Natural killer cell (primary cell): ENCODE results near the gene POFUT2. TPM values are rescaled to one million over a fixed set of nuclear protein-coding genes. Genes with fewer than 3 reads are reported as not detected.

Experiments
- ATAC-seq, 3 donors: fragments of 150-1000 bp in 2 of 3; fragments of 200-7000 bp in 1 of 3; cut with Tn5 transposase; 1 replicate in 1 of 3; 2 replicates in 2 of 3; pipeline ENCODE4 v1.10.0; 2021; ENCODE audit warnings: mild to moderate bottlenecking in 2 of 3, moderate library complexity in 2 of 3
- DNase-seq, 2 donors: peaks; one replicate each; pipeline versions ENCODE4 v3.0.0 to v3.0.0-alpha.2; 2013 to 2021; ENCODE audit warnings: mixed read lengths in 1 of 2
- H3K27ac ChIP-seq: one replicate; pipeline ENCODE4 v1.5.1; 2013; ENCODE audit warnings: mild to moderate bottlenecking, low read length
- H3K27me3 ChIP-seq: one replicate; pipeline ENCODE4 v1.6.1; 2013; ENCODE audit warnings: low read length; ENCODE audit not compliant: control insufficient read depth, insufficient read depth
- H3K36me3 ChIP-seq: one replicate; pipeline ENCODE4 v1.6.1; 2013; ENCODE audit warnings: low read length; ENCODE audit not compliant: control insufficient read depth, insufficient read depth
- H3K4me1 ChIP-seq: one replicate; pipeline ENCODE4 v1.6.1; 2013; ENCODE audit warnings: low read length; ENCODE audit not compliant: control insufficient read depth, insufficient read depth
- H3K4me3 ChIP-seq: one replicate; pipeline ENCODE4 v1.5.1; 2013; ENCODE audit warnings: low read length
- H3K9me3 ChIP-seq: one replicate; pipeline ENCODE4 v1.6.1; 2013; ENCODE audit warnings: low read length; ENCODE audit not compliant: control insufficient read depth, insufficient read depth
- H3K27ac Mint-ChIP-seq, 2 donors: one replicate each; pipeline ENCODE4 v1.8.0; 2022; ENCODE audit warnings: mild to moderate bottlenecking in 2 of 2, mixed read lengths in 2 of 2, moderate library complexity in 1 of 2
- H3K27me3 Mint-ChIP-seq, 2 donors: one replicate each; pipeline ENCODE4 v1.8.0; 2022; ENCODE audit warnings: low read depth in 2 of 2, mixed read lengths in 2 of 2
- H3K36me3 Mint-ChIP-seq: one replicate; pipeline ENCODE4 v1.8.0; 2022; ENCODE audit warnings: mixed read lengths
- H3K4me1 Mint-ChIP-seq, 2 donors: one replicate each; pipeline ENCODE4 v1.8.0; 2022; ENCODE audit warnings: mixed read lengths in 2 of 2
- H3K4me3 Mint-ChIP-seq: one replicate; pipeline ENCODE4 v1.8.0; 2022; ENCODE audit warnings: mild to moderate bottlenecking, moderate library complexity, mixed read lengths
- H3K9me3 Mint-ChIP-seq, 2 donors: one replicate each; pipeline ENCODE4 v1.8.0; 2022; ENCODE audit warnings: mixed read lengths in 2 of 2
- CTCF ChIP-seq: fragments of 200-600 bp; IDR thresholded peaks from one replicate; pipeline ENCODE4 v1.8.0; 2022; ENCODE audit warnings: antibody characterized with exemption
- WGBS: methylation state at CpG from one replicate; pipeline ENCODE4 v1.1.7; 2013; ENCODE audit warnings: missing lambda C conversion rate; ENCODE audit not compliant: insufficient coverage; 5-methylcytosine and 5-hydroxymethylcytosine counted together
- intact Hi-C: fragments of 100-400 bp; cut with micrococcal nuclease; formaldehyde crosslinking; loops from one replicate; pipeline ENCODE4 v1.14.2; 2022
- total RNA-seq, 4 donors: library from RNA; stranded (reverse); fragments of 120-200 nt in 1 of 4; gene quantifications; one replicate each; pipeline versions ENCODE4 v1.2.3 to v1.2.4, GENCODE V29; 2013 to 2022

Gene POFUT2
- total RNA-seq, 3 donors from 2014 or later (not counting 1 experiment from before 2014, with no cell fraction given), result 41.4 to 46.0 (median 43.3) TPM

- intact Hi-C loops, result no loop called here
- Mint-ChIP-seq H3K9me3 (no peaks in the 10 kb centered on the region), H3K36me3 (no peaks in the 10 kb centered on the region), H3K4me1 (no peaks in the 10 kb centered on the region), H3K4me3 (no peak overlapping the region), H3K27ac (no peak overlapping the region), H3K27me3 (no peaks in the 10 kb centered on the region)
- Histone ChIP-seq H3K4me3 (no peak overlapping the region), H3K4me1 (no peaks in the 10 kb centered on the region), H3K27ac (no peak overlapping the region), H3K36me3 (no peaks in the 10 kb centered on the region), H3K9me3 (no peaks in the 10 kb centered on the region), H3K27me3 (no peaks in the 10 kb centered on the region)
- ATAC-seq (no peak), DNase-seq (no peak)
- TF ChIP-seq CTCF, result no peak
- 94% methylated on average over 30 of the region's 30 CpGs for WGBS
Measured at GRCh38 chr21:45329261-45330074, 41.8 kb upstream of the POFUT2 start.

- intact Hi-C loops, result no loop called here
- no peak for TF ChIP-seq CTCF
- Mint-ChIP-seq H3K27me3 (no peaks in the 10 kb centered on the region), H3K9me3 (no peaks in the 10 kb centered on the region), H3K4me3 (no peak overlapping the region), H3K4me1 (no peaks in the 10 kb centered on the region), H3K36me3 (no peaks in the 10 kb centered on the region), H3K27ac (no peak overlapping the region)
- no peak for ATAC-seq
- no peaks in the 10 kb centered on the region for H3K4me1 ChIP-seq
- no peaks in the 10 kb centered on the region for H3K36me3 ChIP-seq
- H3K27me3 ChIP-seq, result no peaks in the 10 kb centered on the region
- DNase-seq, result no peak
- 91% methylated on average over 43 of the region's 43 CpGs for WGBS
- no peaks in the 10 kb centered on the region for H3K9me3 ChIP-seq
- H3K4me3 ChIP-seq, result no peak overlapping the region
- H3K27ac ChIP-seq, result no peak overlapping the region
Measured at GRCh38 chr21:45328198-45329091, 40.8 kb upstream of the POFUT2 start.

- 87% methylated on average over 23 of the region's 23 CpGs for WGBS
- no peaks in the 10 kb centered on the region for H3K9me3 ChIP-seq
- Mint-ChIP-seq H3K36me3 (no peaks in the 10 kb centered on the region), H3K9me3 (no peaks in the 10 kb centered on the region), H3K27me3 (no peaks in the 10 kb centered on the region), H3K27ac (no peak overlapping the region), H3K4me1 (no peaks in the 10 kb centered on the region), H3K4me3 (no peak overlapping the region)
- intact Hi-C loops, result no loop called here
- no peaks in the 10 kb centered on the region for H3K4me1 ChIP-seq
- no peaks in the 10 kb centered on the region for H3K36me3 ChIP-seq
- no peak overlapping the region for H3K27ac ChIP-seq
- DNase-seq, result no peak
- no peaks in the 10 kb centered on the region for H3K27me3 ChIP-seq
- TF ChIP-seq CTCF, result no peak
- no peak for ATAC-seq
- H3K4me3 ChIP-seq, result no peak overlapping the region
Measured at GRCh38 chr21:45327441-45328197, 39.9 kb upstream of the POFUT2 start.
